IgD-negative memory B cell (primary cell): Measurements from ENCODE around the gene ZNF662. TPM values are rescaled to one million over a fixed set of nuclear protein-coding genes. Genes with fewer than 3 reads are reported as not detected.

Experiments
- H3K27ac Mint-ChIP-seq, 3 donors: one replicate each; pipeline ENCODE4 v1.8.0; 2020 to 2022; ENCODE audit warnings: mild to moderate bottlenecking in 3 of 3, mixed read lengths in 3 of 3, moderate library complexity in 1 of 3
- H3K27me3 Mint-ChIP-seq: one replicate; pipeline ENCODE4 v1.8.0; 2021; ENCODE audit warnings: mixed read lengths
- H3K36me3 Mint-ChIP-seq: one replicate; pipeline ENCODE4 v1.8.0; 2020; ENCODE audit warnings: mild to moderate bottlenecking, mixed read lengths
- H3K4me1 Mint-ChIP-seq, 3 donors: one replicate each; pipeline ENCODE4 v1.8.0; 2020 to 2022; ENCODE audit warnings: mixed read lengths in 3 of 3, mild to moderate bottlenecking in 1 of 3
- H3K4me3 Mint-ChIP-seq, 4 donors: one replicate each; pipeline ENCODE4 v1.8.0; 2020 to 2022; ENCODE audit warnings: mild to moderate bottlenecking in 4 of 4, mixed read lengths in 4 of 4, moderate library complexity in 3 of 4
- H3K9me3 Mint-ChIP-seq, 3 donors: one replicate each; pipeline ENCODE4 v1.8.0; 2020 to 2021; ENCODE audit warnings: mixed read lengths in 3 of 3, mild to moderate bottlenecking in 1 of 3
- polyA plus RNA-seq: library from polyadenylated mRNA; unstranded; fragments of 300-500 nt; fragmentation: Illumina TruSeq; gene quantifications from one replicate; pipeline ENCODE4 v1.2.3, GENCODE V29; 2021

ZNF662 gene
- polyA plus RNA-seq, 1 donor from 2014 or later, result not detected

GRCh38 chr3:42937334-42937733, 31.4 kb downstream of the ZNF662 start:
- Mint-ChIP-seq H3K27ac (no peak overlapping the region), H3K4me3 (no peak overlapping the region), H3K4me1 (no peaks in the 10 kb centered on the region), H3K9me3 (no peaks in the 10 kb centered on the region), H3K27me3 (peaks cover 12% of the 10 kb centered on the region), H3K36me3 (no peaks in the 10 kb centered on the region)

DNA sequence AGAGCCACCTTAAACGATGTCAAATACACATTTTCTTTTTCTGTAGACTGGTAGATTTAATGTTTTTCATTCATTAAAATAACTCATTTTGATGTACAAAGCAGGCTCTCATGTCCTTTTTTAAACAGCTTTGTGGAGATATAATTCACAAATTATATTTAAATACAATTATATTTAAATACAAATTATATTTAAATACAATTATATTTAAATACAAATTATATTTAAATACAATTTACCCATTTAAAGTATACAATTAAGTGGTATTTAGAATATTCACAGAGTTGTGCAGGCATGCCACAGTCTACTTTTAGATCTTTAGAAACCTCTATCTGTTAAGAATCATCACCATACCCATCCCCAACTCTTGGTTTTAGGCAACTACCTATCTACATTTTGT, 36.8 kb downstream of the ZNF662 start:
- Mint-ChIP-seq H3K9me3 (peaks cover 0 to 2% (median 0%) of the 10 kb centered on the region in 3 donors), H3K4me3 (no peak overlapping the region), H3K27me3 (peaks cover 12% of the 10 kb centered on the region), H3K36me3 (no peaks in the 10 kb centered on the region), H3K27ac (no peak overlapping the region), H3K4me1 (peaks cover 0 to 3% (median 0%) of the 10 kb centered on the region in 3 donors)

GRCh38 chr3:42946050-42946449, 40.1 kb downstream of the ZNF662 start:
- Mint-ChIP-seq H3K4me1 (peaks cover 0 to 3% (median 0%) of the 10 kb centered on the region in 3 donors), H3K36me3 (no peaks in the 10 kb centered on the region), H3K27me3 (peaks cover 16% of the 10 kb centered on the region), H3K4me3 (no peak overlapping the region), H3K27ac (no peak overlapping the region), H3K9me3 (peaks cover 0 to 2% (median 1%) of the 10 kb centered on the region in 3 donors)

- H3K36me3 Mint-ChIP-seq, result no peaks in the 10 kb centered on the region
- H3K27me3 Mint-ChIP-seq, result peaks cover 5% of the 10 kb centered on the region
- no peaks in the 10 kb centered on the region for H3K4me1 Mint-ChIP-seq
- H3K27ac Mint-ChIP-seq, result no peak overlapping the region
- no peak overlapping the region for H3K4me3 Mint-ChIP-seq
- no peaks in the 10 kb centered on the region for H3K9me3 Mint-ChIP-seq
Observed at GRCh38 chr3:42957573-42957972, 51.6 kb downstream of the ZNF662 start.

GRCh38 chr3:42960282-42960681, 54.3 kb downstream of the ZNF662 start:
- Mint-ChIP-seq H3K4me3 (no peak overlapping the region), H3K27ac (no peak overlapping the region), H3K9me3 (no peaks in the 10 kb centered on the region), H3K27me3 (peaks cover 5% of the 10 kb centered on the region), H3K36me3 (no peaks in the 10 kb centered on the region), H3K4me1 (no peaks in the 10 kb centered on the region)

DNA sequence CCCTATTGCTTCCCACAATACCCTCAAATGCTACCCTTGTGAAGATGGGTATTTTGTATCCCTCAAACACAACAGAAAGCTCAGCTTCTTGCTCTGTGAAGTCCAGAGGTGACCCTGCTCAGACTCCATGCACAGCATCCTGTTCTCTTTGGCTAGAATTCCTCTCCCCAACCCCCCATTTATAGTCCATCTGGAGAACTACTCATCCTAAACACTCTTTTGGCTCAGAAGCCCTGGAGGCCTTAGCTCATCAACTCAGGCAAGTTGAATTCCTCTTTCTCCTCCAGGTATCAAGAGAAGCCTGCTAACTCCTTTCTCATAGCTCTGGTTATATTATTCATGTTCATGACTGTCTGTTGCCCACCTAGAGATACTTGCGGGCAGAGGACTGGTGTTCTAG, 54.8 kb downstream of the ZNF662 start:
- no peaks in the 10 kb centered on the region for H3K4me1 Mint-ChIP-seq
- H3K27ac Mint-ChIP-seq, result no peak overlapping the region
- no peaks in the 10 kb centered on the region for H3K9me3 Mint-ChIP-seq
- H3K4me3 Mint-ChIP-seq, result no peak overlapping the region
- H3K27me3 Mint-ChIP-seq, result peaks cover 5% of the 10 kb centered on the region
- no peaks in the 10 kb centered on the region for H3K36me3 Mint-ChIP-seq

DNA sequence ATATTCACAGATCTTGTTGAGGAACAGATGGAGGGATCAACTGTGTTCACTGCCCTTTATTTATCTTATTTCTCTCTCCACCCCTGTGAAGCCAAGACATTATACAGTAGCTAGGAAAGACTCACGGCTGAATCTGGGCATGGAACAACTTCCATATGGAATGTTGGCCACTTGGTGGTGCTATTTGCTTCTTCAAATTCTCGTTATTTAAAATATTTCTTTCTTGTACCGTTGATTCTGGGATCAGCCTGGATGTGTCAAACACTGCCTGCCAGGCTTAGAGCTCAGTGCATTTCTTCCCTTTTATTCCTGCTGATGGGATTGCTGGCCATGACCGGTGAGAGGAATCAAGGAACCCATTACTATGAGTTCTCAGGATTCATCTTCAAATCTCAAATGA, 55.7 kb downstream of the ZNF662 start:
- H3K27me3 Mint-ChIP-seq, result peaks cover 5% of the 10 kb centered on the region
- no peak overlapping the region for H3K27ac Mint-ChIP-seq
- no peaks in the 10 kb centered on the region for H3K4me1 Mint-ChIP-seq
- H3K9me3 Mint-ChIP-seq, result no peaks in the 10 kb centered on the region
- no peaks in the 10 kb centered on the region for H3K36me3 Mint-ChIP-seq
- H3K4me3 Mint-ChIP-seq, result no peak overlapping the region

GRCh38 chr3:42963269-42963668, 57.3 kb downstream of the ZNF662 start:
- Mint-ChIP-seq H3K4me3 (no peak overlapping the region), H3K4me1 (no peaks in the 10 kb centered on the region), H3K27ac (no peak overlapping the region), H3K9me3 (no peaks in the 10 kb centered on the region), H3K36me3 (no peaks in the 10 kb centered on the region), H3K27me3 (peaks cover 2% of the 10 kb centered on the region)

DNA sequence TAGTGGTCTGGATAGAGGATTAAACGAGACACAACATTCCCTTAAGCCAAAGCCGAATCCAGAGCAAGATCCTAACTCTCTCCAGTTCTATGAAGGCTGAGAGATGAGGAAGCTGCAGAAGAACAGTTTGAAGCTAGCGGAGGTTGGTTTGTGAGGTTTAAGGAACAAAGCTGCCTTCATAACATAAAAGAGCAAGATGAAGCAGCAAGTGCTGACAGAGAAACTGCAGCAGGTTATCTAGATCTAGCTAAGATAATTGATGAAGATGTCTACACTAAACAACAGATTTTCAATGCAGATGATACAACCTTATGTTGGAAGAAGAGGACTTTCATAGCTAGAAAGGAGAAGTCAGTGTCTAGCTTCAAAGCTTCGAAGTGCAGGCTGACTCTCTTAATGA, 58.3 kb downstream of the ZNF662 start:
- H3K36me3 Mint-ChIP-seq, result no peaks in the 10 kb centered on the region
- H3K4me1 Mint-ChIP-seq, result no peaks in the 10 kb centered on the region
- H3K27me3 Mint-ChIP-seq, result peaks cover 4% of the 10 kb centered on the region
- H3K9me3 Mint-ChIP-seq, result no peaks in the 10 kb centered on the region
- no peak overlapping the region for H3K4me3 Mint-ChIP-seq
- no peak overlapping the region for H3K27ac Mint-ChIP-seq

Other genes starting within 250 kb of the ZNF662 start
- not detected for gene KLHL40, start 220.6 kb upstream of the ZNF662 start, polyA plus RNA-seq
- not detected for gene HHATL, start 203.3 kb upstream of the ZNF662 start, polyA plus RNA-seq
- gene CCDC13, start 132.9 kb upstream of the ZNF662 start, polyA plus RNA-seq, result 1.1 TPM
- 66.7 TPM for gene HIGD1A, start 101.7 kb upstream of the ZNF662 start, polyA plus RNA-seq
- not detected for gene ACKR2, start 96.7 kb upstream of the ZNF662 start, polyA plus RNA-seq
- not detected for gene CYP8B1, start 30.3 kb upstream of the ZNF662 start, polyA plus RNA-seq
- not detected for gene GASK1A, start 73.2 kb downstream of the ZNF662 start, polyA plus RNA-seq
- 4.1 TPM for gene POMGNT2, start 199.9 kb downstream of the ZNF662 start, polyA plus RNA-seq